HCT116 (cell line): ENCODE data around the gene SEMA5A.

Experiments used
- POLR2AphosphoS5 ChIP-seq: IDR thresholded peaks from 2 replicates; pipeline ENCODE4 v1.6.1; 2011; ENCODE audit warnings: mild to moderate bottlenecking, low read depth, low read length, moderate library complexity
- YY1 ChIP-seq: IDR thresholded peaks from 2 replicates; pipeline ENCODE4 v1.6.1; 2011; ENCODE audit warnings: low read length, low read depth, moderate library complexity, mild to moderate bottlenecking; ENCODE audit not compliant: insufficient replicate concordance; ENCODE audit errors: extremely low read depth

GRCh38 chr5:9197881-9198260, 348.0 kb downstream of the SEMA5A start:
- TF ChIP-seq POLR2AphosphoS5 = no peak
- no peak for TF ChIP-seq YY1
